Measurements from ENCODE around the gene SGK1.

Gene SGK1

DNA sequence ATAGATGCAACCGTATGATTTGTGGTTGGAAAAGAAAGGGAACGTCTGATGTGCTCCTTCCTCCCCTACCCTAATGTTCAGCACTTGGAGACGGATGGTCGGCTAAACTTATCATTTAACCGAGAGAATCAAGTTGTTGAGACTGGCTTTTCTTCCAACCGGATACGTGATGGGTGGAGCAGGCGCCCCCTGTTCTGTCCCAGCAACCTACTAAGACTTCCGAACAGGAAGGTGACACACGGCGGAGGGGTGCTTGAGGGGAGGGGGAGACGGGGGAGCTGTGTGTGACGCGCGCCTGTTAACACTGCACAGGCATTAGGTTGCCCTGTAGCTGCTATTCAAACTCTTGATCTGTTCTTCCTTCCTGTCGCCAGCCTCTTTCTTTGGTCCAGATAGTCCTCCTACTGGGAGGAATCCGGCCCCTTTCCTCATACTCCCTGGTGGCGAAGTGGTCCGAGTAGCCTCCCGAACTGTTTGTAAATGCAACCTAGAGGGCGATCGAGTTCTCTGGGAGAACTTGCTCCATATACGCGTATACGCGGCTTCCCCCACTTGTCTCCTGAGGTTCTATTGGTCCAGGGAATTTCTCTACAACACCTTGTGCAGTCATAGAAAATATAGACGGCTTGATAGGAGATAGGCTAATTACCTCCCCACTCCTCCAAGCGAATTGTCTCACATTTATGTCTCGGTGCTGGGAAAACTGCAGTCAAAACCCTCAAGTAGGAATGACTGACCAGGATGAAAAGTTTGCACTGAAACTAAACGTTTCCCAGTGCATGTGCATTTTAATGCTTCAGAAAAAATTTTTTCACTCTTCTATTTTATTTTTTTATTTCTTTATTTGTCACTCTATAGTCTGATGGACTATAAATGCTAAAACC lies 139.5 kb downstream of the SGK1 start:
- peak overlapping the region; percentile 34 to 41 for H3K4me3 ChIP-seq (replicated peaks in 1 of 2; ENCODE audit: low read depth in 2 of 2, low read length in 2 of 2)
- peak; percentile 96 to 97 for DNase-seq (ENCODE audit: low read depth in 2 of 2)
- TF ChIP-seq, protein P1, sequence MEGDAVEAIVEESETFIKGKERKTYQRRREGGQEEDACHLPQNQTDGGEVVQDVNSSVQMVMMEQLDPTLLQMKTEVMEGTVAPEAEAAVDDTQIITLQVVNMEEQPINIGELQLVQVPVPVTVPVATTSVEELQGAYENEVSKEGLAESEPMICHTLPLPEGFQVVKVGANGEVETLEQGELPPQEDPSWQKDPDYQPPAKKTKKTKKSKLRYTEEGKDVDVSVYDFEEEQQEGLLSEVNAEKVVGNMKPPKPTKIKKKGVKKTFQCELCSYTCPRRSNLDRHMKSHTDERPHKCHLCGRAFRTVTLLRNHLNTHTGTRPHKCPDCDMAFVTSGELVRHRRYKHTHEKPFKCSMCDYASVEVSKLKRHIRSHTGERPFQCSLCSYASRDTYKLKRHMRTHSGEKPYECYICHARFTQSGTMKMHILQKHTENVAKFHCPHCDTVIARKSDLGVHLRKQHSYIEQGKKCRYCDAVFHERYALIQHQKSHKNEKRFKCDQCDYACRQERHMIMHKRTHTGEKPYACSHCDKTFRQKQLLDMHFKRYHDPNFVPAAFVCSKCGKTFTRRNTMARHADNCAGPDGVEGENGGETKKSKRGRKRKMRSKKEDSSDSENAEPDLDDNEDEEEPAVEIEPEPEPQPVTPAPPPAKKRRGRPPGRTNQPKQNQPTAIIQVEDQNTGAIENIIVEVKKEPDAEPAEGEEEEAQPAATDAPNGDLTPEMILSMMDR (IDR thresholded peaks at IDR 0.05; ENCODE audit: low read depth, low read length), result peak; percentile 83

DNA sequence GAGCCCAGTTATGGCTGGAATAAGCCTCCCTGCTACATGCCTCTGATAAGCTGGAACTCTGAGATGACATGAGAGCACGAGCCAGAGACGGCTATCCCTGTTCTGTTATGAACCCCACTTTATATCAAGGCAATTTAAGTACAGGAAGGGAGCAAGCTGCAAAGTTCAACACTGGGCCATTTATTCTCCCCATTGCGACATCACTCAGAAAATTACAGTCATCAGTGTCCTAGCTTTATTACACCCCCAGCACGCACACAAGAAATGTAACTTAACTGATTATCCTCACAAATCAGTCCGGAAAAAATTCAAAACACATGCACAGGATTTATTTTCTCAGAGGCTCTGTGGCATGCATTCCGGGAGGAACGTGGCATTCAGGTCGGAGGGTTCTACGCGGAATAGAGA lies 140.2 kb downstream of the SGK1 start:
- TF ChIP-seq, protein P1 (IDR thresholded peaks at IDR 0.05; ENCODE audit: low read depth, low read length), result no peak
- peak; percentile 72 to 84 for DNase-seq (ENCODE audit: low read depth in 2 of 2)

DNA sequence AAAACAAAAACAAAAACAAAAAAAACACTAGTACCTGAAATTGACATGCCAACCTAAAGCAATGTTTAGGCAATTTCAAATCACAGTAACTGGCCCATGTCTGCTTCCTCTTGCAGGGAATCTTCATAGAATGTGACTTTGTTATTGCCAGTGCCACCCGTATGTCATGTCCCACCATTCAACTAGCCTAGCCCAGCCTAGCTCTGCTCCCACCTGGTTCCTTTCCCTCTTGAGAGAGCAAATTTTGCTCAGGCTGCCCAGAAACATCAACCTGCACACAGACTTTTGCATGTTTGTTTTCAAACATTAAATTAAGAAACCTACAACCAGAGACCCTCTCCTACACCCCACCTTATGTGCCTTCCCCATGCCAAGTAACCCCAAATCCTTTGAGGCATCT lies 140.7 kb downstream of the SGK1 start:
- TF ChIP-seq, protein P1 (IDR thresholded peaks at IDR 0.05; ENCODE audit: low read depth, low read length), result no peak
- H3K4me3 ChIP-seq (replicated peaks in 1 of 2; ENCODE audit: low read depth in 2 of 2, low read length in 2 of 2), result no peak overlapping the region
- no peak for DNase-seq (ENCODE audit: low read depth in 2 of 2)

More for the DNA sequence above, 140.2 kb downstream of the SGK1 start:
- H3K4me3 ChIP-seq (replicated peaks in 1 of 2; ENCODE audit: low read depth in 2 of 2, low read length in 2 of 2), result peak overlapping the region; percentile 34 to 41

GRCh38 chr6:134176264-134176975 lies 141.5 kb downstream of the SGK1 start:
- peak; percentile 35 to 85 for DNase-seq (ENCODE audit: low read depth in 2 of 2)
- TF ChIP-seq, protein P1 (IDR thresholded peaks at IDR 0.05; ENCODE audit: low read depth, low read length), result no peak
- H3K4me3 ChIP-seq (replicated peaks in 1 of 2; ENCODE audit: low read depth in 2 of 2, low read length in 2 of 2), result peak overlapping the region; percentile 61 to 76

- DNase-seq (ENCODE audit: low read depth in 2 of 2), result peak; percentile 88
- peak overlapping the region; percentile 61 to 76 for H3K4me3 ChIP-seq (replicated peaks in 1 of 2; ENCODE audit: low read depth in 2 of 2, low read length in 2 of 2)
- TF ChIP-seq, protein P1 (IDR thresholded peaks at IDR 0.05; ENCODE audit: low read depth, low read length), result no peak
These were observed 142.2 kb downstream of the SGK1 start for GRCh38 chr6:134175532-134176263.

- TF ChIP-seq, protein P1 (IDR thresholded peaks at IDR 0.05; ENCODE audit: low read depth, low read length), result no peak
- H3K4me3 ChIP-seq (replicated peaks in 1 of 2; ENCODE audit: low read depth in 2 of 2, low read length in 2 of 2), result peak overlapping the region; percentile 69 to 76
- peak; percentile 91 to 96 for DNase-seq (ENCODE audit: low read depth in 2 of 2)
These were observed 143.0 kb downstream of the SGK1 start for GRCh38 chr6:134174672-134175531.

Data from cardiac fibroblast (primary cell).